HG02938 (cell line): Measurements from ENCODE around the gene SRCAP.
A peak's percentile ranks its signal among the peaks of the same experiment; 100 is the strongest.

Experiments used
- ATAC-seq: cut with Tn5 transposase; IDR thresholded peaks from one replicate; pipeline ENCODE4 v1.9.1; 2021; ENCODE audit warnings: mild to moderate bottlenecking, moderate library complexity; ENCODE audit not compliant: unreplicated experiment

Gene SRCAP

DNA sequence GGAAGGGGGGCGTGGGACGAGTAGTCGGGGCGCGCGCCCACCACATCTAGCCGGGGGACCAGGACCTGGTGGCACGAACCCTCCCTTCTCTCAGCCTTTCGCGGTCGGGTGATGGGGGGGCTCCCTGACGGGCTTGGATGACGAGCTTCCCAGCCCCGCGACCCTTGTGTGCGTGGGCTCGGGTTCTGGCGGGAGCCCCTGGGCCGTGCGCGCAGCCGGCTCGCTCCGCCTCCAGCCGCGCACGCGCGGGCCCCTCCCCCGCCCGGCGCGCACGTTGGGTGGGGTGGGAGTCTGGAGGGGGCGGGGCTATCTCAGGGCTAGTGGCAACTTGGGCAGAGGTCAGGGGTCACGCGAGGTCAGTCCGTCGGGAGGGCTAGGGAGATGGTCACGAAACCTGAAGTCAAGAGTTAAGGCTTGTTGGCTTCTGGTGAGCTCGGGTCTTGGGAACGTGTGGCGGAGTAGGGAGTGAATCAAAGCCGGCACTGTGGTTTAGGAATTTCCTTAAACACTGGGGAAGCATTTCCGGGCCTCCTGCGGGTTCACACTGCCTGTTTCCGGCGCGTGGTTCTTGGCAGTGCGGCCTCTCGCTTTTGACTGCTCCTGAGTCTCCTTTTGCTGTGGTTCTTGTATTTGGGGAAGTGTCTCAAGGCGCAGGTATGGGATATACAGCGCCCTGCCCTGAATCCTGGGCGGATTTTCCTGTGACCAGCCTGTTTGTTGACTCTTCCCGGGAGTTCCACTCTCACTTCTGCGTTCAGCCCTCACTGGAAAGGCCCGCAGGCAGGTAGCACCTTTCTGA is at the start of gene SRCAP:
Gene SRCAP, plus strand, starts transcription at position 356 of the 799 bp plus-strand sequence. CDS start 1,654 bp downstream, outside the sequence.
- peak; percentile 11 for ATAC-seq

- no peak for ATAC-seq
Observed at GRCh38 chr16:30649725-30650368, 49.1 kb upstream of the SRCAP start.

DNA sequence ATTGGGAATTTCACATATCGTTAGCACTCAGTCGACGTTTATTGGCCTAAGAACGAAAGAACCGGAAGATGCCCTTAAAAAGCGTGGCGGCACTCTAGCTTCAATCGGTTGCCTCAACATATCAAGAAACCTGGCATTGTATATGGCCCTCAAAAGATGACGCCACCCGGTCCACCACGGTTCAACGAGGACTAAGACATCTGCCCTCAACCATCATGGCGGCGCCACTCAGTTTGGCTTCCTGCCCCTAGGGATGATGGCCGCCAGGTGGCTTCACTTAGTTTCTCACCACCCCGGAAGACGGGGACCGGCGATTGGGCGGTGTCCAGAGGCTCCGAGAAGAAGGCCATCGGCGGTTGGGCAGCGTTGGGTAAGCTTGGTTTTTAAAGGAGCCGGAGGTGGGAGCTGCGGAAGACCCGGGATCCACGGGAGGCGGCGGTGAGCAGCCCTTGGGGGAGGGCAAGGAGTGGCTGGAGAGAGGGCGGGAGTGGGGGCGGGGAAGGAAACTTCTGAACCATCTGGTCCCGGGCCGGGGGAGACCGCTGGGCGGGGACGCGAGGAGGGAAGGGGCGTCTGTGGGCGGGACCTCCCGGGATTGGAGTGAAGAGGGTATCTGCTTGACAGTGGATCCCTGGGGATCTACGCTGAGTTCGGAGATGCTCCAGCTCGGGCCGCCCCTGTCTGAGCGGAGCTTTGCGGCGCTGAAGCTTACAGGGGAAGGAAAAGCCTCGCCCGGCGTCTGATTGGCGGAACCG is 48.4 kb upstream of the SRCAP start, which contains the start of gene PRR14:
Gene PRR14, plus strand, starts transcription at position 592 of the 755 bp plus-strand sequence. CDS start 686 bp downstream, outside the sequence.
- ATAC-seq, result peak; percentile 83

DNA sequence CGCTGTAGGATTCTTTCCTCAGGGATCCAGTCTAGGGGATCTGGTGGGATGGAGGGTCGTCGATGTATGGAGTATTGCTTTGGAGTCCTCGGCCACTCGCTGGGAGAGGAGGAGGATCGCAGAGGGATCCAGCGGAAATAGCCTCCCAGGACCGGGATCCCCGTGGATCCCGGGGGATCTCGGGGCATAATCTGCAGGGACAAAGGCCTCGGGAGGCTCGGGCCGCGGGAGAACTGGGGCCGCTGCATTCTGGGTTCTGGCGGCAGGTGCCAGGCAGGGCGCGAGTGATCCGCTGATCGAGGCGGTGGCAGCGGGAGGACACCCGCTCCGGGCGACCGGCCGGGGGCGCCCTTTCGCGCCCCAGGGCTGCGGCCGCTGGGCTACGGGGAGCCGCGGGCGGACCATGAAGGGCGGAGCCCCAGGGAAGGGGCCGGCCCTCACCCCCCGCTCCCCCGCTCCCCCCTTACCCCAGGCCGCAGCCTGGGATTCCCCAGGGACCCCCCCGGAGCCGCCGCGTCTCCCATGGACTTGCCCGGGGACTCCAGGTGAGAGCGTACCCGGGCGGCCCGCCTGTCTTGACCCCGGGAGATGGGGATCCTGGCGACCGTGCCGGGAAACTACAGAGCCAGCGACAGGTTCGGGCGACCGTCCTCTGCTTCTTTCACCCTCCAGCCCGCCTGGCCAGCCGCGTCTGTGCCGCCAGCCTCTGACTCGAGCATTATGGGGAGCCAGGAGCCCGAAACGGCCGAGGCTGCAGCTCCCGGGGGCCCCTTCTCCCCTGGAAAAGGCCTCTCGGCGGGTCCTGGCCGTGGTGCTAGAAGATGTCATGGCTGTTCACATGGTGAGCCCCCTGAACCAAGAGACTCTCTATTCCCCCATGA is 47.6 kb upstream of the SRCAP start:
- ATAC-seq, result no peak

- no peak for ATAC-seq
Observed at GRCh38 chr16:30652005-30652296, 47.0 kb upstream of the SRCAP start.

DNA sequence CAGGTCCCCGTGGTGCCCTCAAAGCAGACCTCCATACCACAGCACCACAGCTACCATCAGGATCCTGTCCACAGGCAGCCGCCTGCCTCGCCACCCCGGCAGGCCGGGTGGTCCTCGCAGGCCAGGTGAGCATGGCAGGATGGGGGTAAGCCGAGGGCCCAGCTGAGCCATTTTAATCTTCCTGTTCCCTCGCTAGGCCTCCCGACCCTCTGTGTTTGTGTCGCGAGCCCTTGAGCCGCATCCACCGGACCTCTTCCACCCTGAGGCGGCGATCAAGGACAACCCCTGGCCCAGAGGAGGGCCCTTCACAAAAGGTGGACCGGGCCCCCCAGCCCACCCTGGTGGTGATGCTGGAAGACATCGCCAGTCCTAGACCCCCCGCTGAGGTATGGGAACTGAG is 46.3 kb upstream of the SRCAP start:
- no peak for ATAC-seq

DNA sequence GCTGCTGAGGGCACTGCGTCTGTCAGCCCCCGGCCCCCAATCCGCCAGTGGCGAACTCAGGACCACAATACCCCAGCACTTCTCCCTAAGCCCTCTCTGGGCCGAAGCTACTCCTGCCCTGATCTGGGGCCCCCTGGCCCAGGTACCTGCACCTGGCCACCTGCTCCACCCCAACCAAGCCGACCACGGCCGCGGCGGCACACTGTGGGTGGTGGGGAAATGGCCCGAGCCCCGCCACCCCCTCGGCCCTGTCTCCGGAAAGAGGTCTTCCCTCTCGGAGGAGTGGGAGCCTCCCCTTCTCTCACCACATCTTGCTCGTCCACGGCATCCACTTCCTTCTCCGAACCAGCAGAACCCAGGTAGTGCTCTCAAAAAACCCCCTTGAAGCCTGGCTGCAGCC is 44.1 kb upstream of the SRCAP start:
- no peak for ATAC-seq

DNA sequence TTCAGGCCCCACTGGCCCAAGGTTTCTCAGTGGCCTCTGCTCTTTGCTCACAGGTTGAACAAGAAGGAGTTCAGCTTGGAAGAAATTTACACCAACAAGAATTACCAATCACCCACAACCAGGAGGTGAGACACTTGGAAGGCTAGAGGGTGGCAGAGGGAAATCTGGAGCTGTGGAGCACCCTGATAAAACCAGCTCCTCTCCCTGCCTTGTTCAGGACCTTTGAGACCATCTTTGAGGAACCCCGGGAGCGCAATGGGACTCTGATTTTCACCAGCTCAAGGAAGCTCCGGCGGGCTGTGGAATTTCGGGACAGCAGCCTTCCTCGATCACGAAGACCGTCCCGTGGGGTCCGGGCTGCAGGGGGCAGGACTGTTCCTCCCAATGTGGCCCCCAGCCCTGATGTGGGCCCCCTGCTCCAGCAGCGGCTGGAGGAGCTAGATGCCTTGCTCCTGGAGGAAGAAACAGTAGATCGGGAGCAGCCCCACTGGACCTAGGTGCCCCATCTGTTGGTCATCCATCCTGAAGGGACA is 43.1 kb upstream of the SRCAP start:
- ATAC-seq, result no peak

DNA sequence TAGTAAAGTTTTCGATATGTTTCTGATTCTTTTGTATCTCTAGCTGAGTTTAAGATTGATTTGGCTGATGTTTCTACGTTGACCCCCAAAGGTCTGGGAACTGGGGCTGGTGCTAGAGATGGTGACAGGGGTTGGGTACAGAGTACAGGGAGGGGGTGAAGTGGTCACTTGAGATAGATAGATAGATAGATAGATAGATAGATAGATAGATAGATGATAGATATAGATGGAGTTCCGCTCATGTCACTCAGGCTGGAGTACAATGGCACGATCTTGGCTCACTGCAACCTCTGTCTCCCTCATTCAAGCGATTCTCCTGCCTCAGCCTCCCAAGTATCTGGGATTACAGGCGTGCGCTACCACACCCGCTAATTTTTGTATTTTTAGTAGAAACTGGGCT is 42.6 kb upstream of the SRCAP start:
- ATAC-seq, result no peak

DNA sequence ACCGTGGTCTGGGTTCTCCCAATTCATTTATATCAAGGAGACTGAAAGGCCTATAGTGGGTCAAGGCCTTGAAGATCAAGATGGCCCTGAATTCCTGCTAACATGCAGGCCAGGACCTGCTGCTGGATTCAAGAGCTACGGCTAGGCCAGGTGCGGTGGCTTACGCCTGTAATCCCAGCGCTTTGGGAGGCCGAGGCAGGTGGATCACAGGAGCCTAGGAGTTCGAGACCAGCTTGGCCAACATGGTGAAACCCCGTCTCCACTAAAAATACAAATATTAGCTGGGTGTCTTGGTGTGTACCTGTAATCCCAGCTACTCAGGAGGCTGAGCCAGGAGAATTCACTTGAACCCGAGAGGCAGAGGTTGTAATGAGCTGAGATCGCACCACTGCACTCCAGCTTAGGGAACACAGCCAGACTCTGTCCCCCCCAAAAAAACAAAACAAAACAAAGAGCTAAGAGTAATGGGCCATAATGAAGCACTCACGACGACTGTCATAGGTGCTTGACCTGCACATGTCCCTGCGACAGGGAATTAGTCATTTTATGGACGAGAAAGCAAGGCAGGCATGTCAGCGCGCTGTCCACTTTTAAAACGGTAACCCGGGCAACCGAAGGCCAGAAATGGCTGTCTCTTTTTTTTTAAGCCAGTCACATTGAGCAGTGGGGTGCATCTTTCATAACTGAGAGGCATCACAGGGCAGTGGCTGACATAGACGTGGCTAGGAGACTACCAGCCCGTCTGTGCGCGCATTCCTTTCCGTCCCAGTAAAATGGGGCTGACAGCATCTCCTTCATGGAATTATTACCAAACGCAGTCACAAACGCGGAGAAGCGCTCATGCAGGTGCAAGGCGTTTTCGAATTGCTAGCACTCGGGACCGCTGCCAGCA is 41.8 kb upstream of the SRCAP start:
- no peak for ATAC-seq

GRCh38 chr16:30657866-30658730 is 40.9 kb upstream of the SRCAP start, which contains the start of gene FBRS:
Gene FBRS (plus strand): TSS chr16:30658431. CDS start chr16:30659519, 1,088 bp downstream.
- peak; percentile 70 for ATAC-seq

DNA sequence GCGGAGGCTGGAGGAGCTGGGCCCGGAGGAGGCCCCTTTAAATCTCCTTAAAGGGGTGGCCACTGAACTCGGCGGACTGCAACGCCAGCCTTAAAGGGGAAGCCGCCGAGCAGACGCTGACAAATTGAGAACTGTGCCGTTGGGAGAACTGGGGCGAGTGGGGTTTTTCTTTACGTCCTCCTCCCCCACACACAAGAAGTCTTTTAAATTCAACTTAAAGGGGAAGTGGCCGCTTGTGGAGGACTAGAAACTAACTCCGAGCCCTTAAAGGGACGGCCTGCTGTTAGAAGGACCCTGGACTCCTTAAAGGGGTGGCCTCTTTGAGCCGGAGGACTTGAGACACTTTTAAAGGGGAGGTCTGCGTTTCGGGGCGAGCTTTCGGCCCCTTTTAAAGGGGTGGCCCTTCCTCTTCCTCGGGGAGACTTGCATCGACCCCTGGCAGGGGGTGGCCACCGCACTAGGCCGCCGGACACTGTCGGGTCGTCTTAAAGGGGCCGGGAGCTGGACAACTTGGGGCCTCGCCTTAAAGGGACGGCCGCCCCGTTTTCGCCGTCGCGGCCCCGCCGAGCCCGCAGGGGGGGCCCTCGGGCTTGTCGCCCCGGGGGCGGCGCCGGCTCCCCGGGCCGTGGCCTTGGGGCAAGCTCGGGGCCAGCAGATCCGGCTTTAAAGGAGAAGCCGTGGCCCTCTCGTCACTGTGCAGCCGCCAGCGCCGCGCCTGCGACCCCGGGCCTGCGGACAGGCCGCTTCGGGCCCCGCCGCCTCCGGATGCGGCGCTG is 40.1 kb upstream of the SRCAP start:
- ATAC-seq, result peak; percentile 28

- ATAC-seq, result no peak
Observed at GRCh38 chr16:30659507-30660423, 39.2 kb upstream of the SRCAP start.

DNA sequence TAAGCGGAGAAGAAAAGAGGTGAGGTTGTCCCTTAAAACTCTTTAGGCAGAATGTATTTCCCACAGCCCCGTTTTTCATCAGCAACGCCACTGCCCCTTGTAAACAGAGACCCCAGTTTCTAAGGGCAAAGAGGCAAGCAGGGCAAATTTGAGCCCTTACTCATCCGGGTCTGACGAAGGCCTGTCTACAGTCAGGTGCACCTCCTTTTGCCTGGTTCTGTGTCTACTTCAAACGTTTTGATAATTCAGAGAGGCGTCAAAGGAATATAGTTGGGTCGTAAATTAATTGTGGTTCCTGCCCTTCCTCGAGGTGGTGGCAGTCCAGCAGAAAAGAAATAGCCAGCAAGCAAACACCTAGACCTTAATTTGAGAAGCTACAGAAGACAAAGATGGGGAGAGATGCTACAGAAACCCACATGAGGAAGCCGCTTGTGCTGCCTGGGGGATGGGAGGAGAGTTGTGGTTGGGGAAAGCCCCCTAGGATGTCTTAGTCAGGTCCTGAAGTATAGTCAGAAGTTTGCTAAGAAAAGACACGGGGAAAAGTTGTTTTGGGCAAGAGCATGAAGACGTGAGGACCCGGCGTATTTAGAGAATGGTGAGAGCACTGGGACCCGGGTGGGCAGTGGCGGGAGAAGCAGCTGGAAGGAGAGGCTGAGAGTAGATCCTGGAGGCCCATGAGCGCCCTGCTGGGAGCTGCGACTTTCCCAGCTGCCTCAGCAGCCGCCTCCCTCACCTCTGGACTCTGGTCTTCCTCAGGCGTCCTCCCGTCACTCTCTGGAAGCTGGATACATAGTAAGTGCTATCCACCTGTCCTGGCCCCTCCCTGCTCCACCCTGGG is 38.3 kb upstream of the SRCAP start:
- ATAC-seq, result no peak

- ATAC-seq, result no peak
Observed at GRCh38 chr16:30662449-30662848, 36.5 kb upstream of the SRCAP start.

DNA sequence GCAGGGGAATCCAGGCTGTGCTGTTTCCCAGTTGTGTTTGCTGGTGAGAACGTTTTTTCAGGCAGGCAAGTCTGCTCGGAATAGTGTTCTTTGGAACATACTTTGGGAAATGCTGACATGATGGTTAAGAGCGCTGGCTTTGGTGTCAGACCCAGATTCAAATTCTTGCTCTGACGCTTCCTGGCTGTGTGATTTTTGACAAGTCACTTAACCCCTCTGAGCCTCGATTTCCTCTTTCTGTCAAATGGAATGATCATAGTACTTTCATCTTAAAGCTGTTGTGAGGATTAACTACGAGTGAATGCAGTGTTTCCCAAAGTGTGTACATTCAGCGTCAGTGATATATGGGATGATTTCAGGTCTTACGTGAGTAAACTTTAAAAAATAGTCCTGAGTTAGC is 35.9 kb upstream of the SRCAP start:
- ATAC-seq, result no peak
